GM21786 (cell line): ENCODE measurements around the gene FDPS.
A peak's percentile ranks its signal among the peaks of the same experiment; 100 is the strongest.
"Not testable (repeated sequence)": the region's sequence is repeated elsewhere in the genome, so short reads cannot be mapped to it uniquely, and the experiment has no call there.

Experiments used
- ATAC-seq: cut with Tn5 transposase; IDR thresholded peaks from one replicate; pipeline ENCODE4 v1.9.1; 2021; ENCODE audit not compliant: unreplicated experiment

The FDPS gene

GRCh38 chr1:155318082-155318481, 9.4 kb downstream of the FDPS start:
- no peak for ATAC-seq

DNA sequence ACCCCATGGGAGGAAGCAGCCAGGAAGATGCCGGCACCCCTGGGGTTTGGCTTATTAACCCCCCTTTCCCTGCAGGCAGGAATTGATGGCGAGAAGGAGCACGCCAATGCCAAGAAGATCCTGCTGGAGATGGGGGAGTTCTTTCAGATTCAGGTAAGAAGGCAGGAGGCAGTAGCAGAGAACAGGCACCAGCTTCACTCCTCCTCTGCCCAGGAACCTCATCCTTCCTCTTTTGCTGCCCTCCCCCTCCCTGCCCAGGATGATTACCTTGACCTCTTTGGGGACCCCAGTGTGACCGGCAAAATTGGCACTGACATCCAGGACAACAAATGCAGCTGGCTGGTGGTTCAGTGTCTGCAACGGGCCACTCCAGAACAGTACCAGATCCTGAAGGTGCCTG, 10.9 kb downstream of the FDPS start:
- no peak for ATAC-seq

GRCh38 chr1:155320252-155320651, 11.6 kb downstream of the FDPS start:
- ATAC-seq, result no peak

GRCh38 chr1:155320661-155321617, 12.3 kb downstream of the FDPS start, which contains the start of gene RUSC1:
TSS of gene RUSC1 (plus strand) at chr1:155320894. CDS start at chr1:155321774, 880 bp downstream.
- no peak for ATAC-seq

GRCh38 chr1:155321639-155322503, 13.2 kb downstream of the FDPS start:
- ATAC-seq, result no peak

GRCh38 chr1:155322571-155322952, 13.9 kb downstream of the FDPS start:
- ATAC-seq, result no peak

DNA sequence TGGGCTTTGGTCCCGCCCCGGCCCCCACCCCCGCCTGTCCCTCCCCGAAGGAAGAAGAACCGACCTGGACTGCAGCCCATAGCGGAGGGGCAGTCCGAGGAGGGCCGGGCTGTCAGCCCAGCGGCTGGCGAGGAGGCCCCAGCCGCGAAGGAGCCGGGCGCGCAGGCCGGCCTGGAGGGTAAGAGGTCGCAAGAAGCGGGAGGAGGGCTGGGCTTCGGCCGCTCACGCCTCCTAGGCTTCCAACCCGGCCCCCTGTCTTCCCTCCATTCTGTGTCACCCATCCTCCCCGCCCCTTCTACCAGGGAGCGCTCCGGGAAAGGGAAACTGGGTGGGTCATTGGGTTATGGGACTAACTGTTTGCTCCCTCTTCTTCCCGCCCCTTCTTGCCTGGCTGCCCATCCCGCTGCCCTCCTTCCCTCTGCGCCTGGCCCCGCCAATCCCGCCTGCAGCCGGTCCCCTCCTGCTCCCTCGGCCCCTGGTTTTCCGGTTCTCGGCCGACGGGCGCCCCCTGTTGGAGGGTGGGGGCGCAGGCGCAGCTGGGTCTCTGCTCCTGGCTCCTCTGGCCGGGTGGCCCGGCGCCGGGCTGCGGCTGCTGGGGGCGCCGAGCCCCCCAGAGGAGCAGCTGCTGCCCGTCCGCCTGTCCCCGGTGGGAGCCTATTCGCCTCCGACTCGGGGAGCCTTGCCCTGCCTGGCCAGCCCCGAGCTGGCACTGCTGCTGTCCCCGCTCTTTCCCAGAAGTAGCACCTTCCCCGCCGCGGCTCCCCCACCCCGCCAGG, 14.5 kb downstream of the FDPS start:
- peak; percentile 38 for ATAC-seq

GRCh38 chr1:155323729-155324036, 15.0 kb downstream of the FDPS start:
- ATAC-seq, result peak; percentile 35

DNA sequence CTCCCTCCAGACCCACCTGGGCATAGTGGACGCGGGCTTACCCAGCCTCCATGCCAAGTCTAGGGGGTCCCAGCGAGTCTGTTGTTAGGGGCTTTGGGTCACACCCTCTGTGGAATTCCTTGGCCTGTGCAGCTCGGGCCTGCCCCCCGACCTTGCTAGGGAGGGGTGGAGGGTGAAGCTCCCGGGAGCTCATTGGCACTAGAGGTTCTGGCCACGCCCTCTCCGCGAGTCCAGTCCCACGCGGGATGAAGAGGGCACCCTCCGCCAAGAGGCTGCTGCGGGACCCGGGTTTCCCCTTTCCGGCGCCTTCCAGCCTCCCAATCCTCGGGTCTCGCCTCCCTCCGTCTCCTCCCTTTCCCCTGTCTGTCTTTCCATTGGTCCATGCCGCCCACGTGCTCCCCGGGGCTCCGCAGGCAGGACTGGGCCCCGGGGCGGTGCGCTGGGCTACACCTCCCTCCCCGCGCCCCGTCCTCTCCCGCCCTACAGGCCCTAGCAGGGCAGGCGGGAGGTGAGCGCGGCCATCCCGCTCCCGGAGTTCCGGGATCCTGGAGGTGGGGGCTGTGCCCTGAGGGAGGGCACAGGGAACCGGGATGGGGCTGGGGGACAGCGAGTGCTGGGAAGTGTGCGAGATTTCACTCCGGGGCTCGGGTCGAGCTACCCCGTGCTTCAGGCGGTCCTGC, 15.5 kb downstream of the FDPS start:
- peak; percentile 65 for ATAC-seq

DNA sequence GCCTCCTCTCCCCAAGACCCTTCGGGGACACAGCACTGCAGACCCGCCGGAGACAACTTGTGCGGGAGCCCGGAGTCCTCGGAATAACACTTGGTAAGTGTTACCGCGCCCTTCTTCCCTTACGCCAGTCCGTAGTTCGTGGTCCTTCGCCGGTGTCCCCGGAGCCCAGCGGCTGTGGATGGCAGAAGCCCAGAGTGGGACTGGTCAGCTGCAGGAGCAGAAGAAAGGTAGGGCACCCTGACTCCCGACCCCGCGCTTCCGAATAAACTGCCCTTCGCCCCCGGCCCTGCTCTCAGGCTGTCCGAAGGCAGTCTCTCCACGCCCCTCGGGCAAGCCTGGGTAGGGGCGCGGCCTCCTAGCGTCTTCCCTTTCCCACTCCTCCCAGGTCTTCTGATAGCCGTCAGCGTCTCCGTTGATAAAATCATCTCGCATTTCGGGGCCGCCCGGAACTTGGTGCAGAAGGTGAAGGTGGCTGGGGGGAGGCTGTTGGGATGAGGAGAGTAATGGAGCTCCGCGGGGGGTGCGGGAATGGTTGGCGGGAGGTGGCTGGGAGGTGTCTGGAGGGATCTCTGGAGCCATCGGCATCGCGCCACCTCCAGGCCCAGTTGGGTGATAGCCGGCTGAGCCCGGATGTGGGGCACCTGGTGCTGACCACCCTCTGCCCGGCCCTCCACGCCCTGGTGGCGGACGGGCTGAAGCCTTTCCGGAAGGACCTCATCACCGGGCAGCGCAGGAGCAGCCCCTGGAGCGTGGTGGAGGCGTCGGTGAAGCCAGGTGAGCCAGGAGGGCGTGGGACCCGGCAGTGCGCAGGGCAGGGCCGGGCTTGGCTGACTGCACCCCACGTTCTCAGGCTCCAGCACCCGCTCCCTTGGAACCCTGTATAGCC, 16.3 kb downstream of the FDPS start:
- no peak for ATAC-seq

DNA sequence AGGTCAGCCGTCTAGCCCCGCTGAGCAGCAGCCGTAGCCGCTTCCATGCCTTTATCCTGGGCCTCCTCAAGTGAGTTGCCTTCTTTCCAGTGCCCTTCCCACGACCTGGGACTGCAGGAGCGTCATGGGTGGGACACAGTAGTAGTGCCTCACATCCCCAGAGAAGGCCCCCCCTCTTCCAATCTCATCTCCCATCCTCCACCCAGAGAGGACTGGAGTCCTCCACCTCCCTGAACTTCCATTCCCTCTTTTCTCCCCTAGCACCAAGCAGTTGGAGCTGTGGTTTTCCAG, 16.9 kb downstream of the FDPS start:
- ATAC-seq, result no peak

- ATAC-seq, result no peak
Observed at GRCh38 chr1:155326020-155326526, 17.4 kb downstream of the FDPS start.

DNA sequence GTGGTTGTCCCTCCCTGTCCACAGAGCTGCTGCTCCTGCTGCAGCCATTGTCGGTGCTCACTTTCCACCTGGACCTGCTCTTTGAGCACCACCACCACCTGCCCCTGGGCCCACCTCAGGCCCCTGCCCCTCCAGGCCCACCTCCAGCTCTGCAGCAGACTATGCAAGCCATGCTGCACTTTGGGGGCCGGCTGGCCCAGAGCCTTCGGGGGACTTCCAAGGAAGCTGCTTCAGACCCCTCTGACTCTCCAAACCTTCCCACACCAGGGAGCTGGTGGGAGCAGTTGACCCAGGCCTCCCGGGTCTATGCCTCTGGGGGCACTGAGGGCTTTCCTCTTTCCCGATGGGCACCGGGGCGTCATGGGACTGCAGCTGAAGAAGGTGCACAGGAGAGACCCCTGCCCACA, 18.0 kb downstream of the FDPS start:
- ATAC-seq, result no peak

GRCh38 chr1:155327981-155328380, 19.3 kb downstream of the FDPS start:
- ATAC-seq, result no peak

DNA sequence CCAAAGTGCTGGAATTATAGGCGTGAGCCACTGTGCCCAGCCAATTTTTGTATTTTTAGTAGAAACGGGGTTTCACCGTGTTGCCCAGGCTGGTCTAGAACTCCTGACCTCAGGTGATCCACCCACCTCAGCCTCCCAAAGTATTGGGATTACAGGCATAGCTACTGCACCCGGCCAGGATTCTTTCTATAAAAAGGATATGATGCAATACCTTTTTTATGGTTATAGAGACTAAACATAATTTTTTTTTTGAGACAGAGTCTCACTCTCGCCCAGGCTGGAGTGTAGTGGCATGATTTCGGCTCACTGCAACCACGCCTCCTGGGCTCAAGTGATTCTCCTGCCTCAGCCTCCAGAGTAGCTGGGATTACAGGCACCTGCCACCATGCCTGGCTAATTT, 20.2 kb downstream of the FDPS start:
- ATAC-seq, result not testable (repeated sequence)

- ATAC-seq, result no peak
Observed at GRCh38 chr1:155329980-155330598, 21.4 kb downstream of the FDPS start.

- ATAC-seq, result no peak
Observed at GRCh38 chr1:155334962-155335361, 26.3 kb downstream of the FDPS start.

DNA sequence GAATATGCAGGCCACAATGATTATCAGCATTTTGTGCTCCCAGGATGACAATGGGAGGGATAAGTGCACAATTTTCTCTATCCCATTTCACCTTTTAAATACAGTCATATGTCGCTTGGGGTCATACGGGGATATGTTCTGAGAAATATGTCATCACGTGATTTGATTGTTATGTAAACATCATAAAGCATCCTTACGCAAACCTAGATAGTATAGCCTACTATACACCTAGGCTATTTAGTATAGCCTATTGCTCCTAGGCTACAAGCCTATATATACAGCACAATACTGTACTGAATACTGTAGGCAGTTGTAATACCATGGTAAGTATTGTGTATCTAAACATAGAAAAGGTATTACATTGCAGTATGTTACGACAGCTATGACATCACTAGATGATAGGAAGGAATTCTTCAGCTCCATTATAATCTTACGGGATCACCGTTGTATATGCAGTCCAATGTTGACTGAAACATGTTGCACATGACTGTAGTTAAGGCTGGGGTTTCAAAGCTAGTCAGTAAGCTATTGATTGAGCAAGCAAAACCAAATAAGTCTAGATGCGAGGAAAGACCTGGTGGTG, 30.9 kb downstream of the FDPS start:
- no peak for ATAC-seq

- ATAC-seq, result no peak
Observed at GRCh38 chr1:155342842-155343241, 34.2 kb downstream of the FDPS start.
